B cell (primary cell): Measurements from ENCODE around the gene CMTM6. TPM values are rescaled to one million over a fixed set of nuclear protein-coding genes. Genes with fewer than 3 reads are reported as not detected.

Source experiments
- ATAC-seq: fragments of 200-7000 bp; cut with Tn5 transposase; one replicate; pipeline ENCODE4 v1.10.0; 2021; ENCODE audit warnings: low read depth, mild to moderate bottlenecking, moderate number of reproducible peaks, moderate library complexity
- CTCF ChIA-PET: fragments of 350-600 bp; sonication (Branson Sonifier 250); formaldehyde crosslinking; loops from one replicate; lab custom pipeline; 2021; ENCODE audit warnings: antibody characterized with exemption, inconsistent platforms; lab: Charles Lee
- POLR2A ChIA-PET: fragments of 350-600 bp; sonication (Branson Sonifier 250); formaldehyde crosslinking; loops from one replicate; lab custom pipeline; 2021; ENCODE audit warnings: antibody characterized with exemption; lab: Charles Lee
- DNase-seq: peaks from one replicate; pipeline ENCODE4 v3.0.0; 2013
- H2AFZ ChIP-seq: 2 replicates; pipeline ENCODE4 v1.6.1; 2012; ENCODE audit warnings: mild to moderate bottlenecking, low read depth, low read length; ENCODE audit not compliant: insufficient read depth, poor library complexity, severe bottlenecking
- H3K27ac ChIP-seq, 2 donors: 1 replicate in 1 of 2; 2 replicates in 1 of 2; pipeline ENCODE4 v1.5.1; 2012 to 2013; ENCODE audit warnings: low read length in 2 of 2, mild to moderate bottlenecking in 2 of 2, moderate library complexity in 1 of 2
- H3K27me3 ChIP-seq, 4 experiments: fragments of 200-600 bp in 1 of 4; sonication (generic) in 1 of 4; replicated peaks in 1 of 4; 1 replicate in 2 of 4; 2 replicates in 2 of 4; pipeline versions ENCODE4 v1.6.1 to v1.7.0; 2013 to 2016; ENCODE audit warnings: low read length in 3 of 4, mild to moderate bottlenecking in 2 of 4, mixed read lengths in 1 of 4, moderate library complexity in 1 of 4; ENCODE audit not compliant: insufficient read depth in 4 of 4, control insufficient read depth in 3 of 4; ENCODE audit errors: control extremely low read depth in 1 of 4
- H3K36me3 ChIP-seq, 2 experiments: replicated peaks in 1 of 2; 1 replicate in 1 of 2; 2 replicates in 1 of 2; pipeline versions ENCODE4 v1.6.1 to v1.7.1; 2013; ENCODE audit warnings: low read length in 1 of 2; ENCODE audit not compliant: insufficient read depth in 2 of 2, control insufficient read depth in 1 of 2; ENCODE audit errors: control extremely low read depth in 1 of 2, extremely low read depth in 1 of 2
- H3K4me1 ChIP-seq, 2 donors: fragments of 200-600 bp in 1 of 2; sonication (generic) in 1 of 2; 1 replicate in 1 of 2; 2 replicates in 1 of 2; pipeline versions ENCODE4 v1.5.1 to v1.6.1; 2013 to 2017; ENCODE audit warnings: low read length in 2 of 2; ENCODE audit not compliant: control insufficient read depth in 2 of 2, insufficient read depth in 2 of 2
- H3K4me2 ChIP-seq: replicated peaks from 2 replicates; pipeline ENCODE3; 2012; ENCODE audit warnings: mild to moderate bottlenecking, low read depth, low read length; ENCODE audit not compliant: poor library complexity, severe bottlenecking
- H3K4me3 ChIP-seq, 5 experiments: fragments of 200-600 bp in 1 of 5; sonication (generic) in 1 of 5; 1 replicate in 3 of 5; 2 replicates in 2 of 5; pipeline versions ENCODE4 v1.5.1 to v1.7.0; 2011 to 2016; ENCODE audit warnings: low read length in 4 of 5, mild to moderate bottlenecking in 4 of 5, low read depth in 2 of 5, control low read depth in 1 of 5, moderate library complexity in 1 of 5; ENCODE audit not compliant: insufficient read depth in 1 of 5; ENCODE audit errors: control extremely low read depth in 1 of 5, extremely low read depth in 1 of 5
- H3K79me2 ChIP-seq: fragments of 200-600 bp; sonication (generic); one replicate; pipeline ENCODE4 v1.6.0; 2016; ENCODE audit warnings: low read length; ENCODE audit not compliant: control insufficient read depth, insufficient read depth
- H3K9ac ChIP-seq: fragments of 200-600 bp; sonication (generic); 2 replicates; pipeline ENCODE4 v1.6.1; 2017; ENCODE audit warnings: mild to moderate bottlenecking, low read length, moderate library complexity
- H3K9me3 ChIP-seq, 3 donors: one replicate each; pipeline versions ENCODE4 v1.6.1 to v1.7.1; 2013; ENCODE audit warnings: low read length in 2 of 3; ENCODE audit not compliant: control insufficient read depth in 2 of 3, insufficient read depth in 1 of 3; ENCODE audit errors: control extremely low read depth in 1 of 3
- H4K20me1 ChIP-seq: 2 replicates; pipeline ENCODE4 v1.6.0; 2012; ENCODE audit warnings: mild to moderate bottlenecking, low read length; ENCODE audit not compliant: insufficient read depth, control insufficient read depth, poor library complexity, severe bottlenecking
- H3K27ac Mint-ChIP-seq: one replicate; pipeline ENCODE4 v1.8.0; 2021; ENCODE audit warnings: mixed read lengths
- H3K27me3 Mint-ChIP-seq: one replicate; pipeline ENCODE4 v1.8.0; 2021; ENCODE audit warnings: mixed read lengths
- H3K4me1 Mint-ChIP-seq: one replicate; pipeline ENCODE4 v1.8.0; 2021; ENCODE audit warnings: mixed read lengths
- H3K4me3 Mint-ChIP-seq: one replicate; pipeline ENCODE4 v1.8.0; 2021; ENCODE audit warnings: mixed read lengths
- H3K9me3 Mint-ChIP-seq: one replicate; pipeline ENCODE4 v1.8.0; 2022; ENCODE audit warnings: mixed read lengths; ENCODE audit not compliant: insufficient read depth
- CTCF ChIP-seq: fragments of 200-600 bp; IDR thresholded peaks from one replicate; pipeline ENCODE4 v1.8.0; 2022; ENCODE audit warnings: antibody characterized with exemption, mild to moderate bottlenecking
- EZH2 ChIP-seq: IDR thresholded peaks from 2 replicates; pipeline ENCODE4 v1.6.1; 2012; ENCODE audit warnings: borderline replicate concordance, low read depth, mild to moderate bottlenecking, moderate library complexity, low read length; ENCODE audit not compliant: insufficient read depth, poor library complexity, severe bottlenecking
- WGBS: methylation state at CpG from one replicate; pipeline ENCODE4 v1.1.5; 2013; ENCODE audit warnings: missing lambda C conversion rate; ENCODE audit not compliant: insufficient coverage; 5-methylcytosine and 5-hydroxymethylcytosine counted together
- intact Hi-C: fragments of 100-400 bp; cut with micrococcal nuclease; formaldehyde crosslinking; loops from one replicate; pipeline ENCODE4 v1.10.0; 2022
- polyA plus RNA-seq: library from polyadenylated mRNA; depleted of rRNA; stranded (reverse); fragments of >200 nt; gene quantifications from 2 replicates; pipeline ENCODE4 v1.2.3, GENCODE V29; 2012
- total RNA-seq, 2 donors: library from RNA; stranded (reverse); fragments of 120-200 nt in 1 of 2; gene quantifications; 1 replicate in 1 of 2; 2 replicates in 1 of 2; pipeline versions ENCODE4 v1.2.3 to v1.2.4, GENCODE V29; 2013 to 2022

The CMTM6 gene
- total and polyA plus RNA-seq, 2 donors (not counting 1 experiment from before 2014, with no cell fraction given), result 19.2 to 66.3 TPM

- Histone ChIP-seq H3K79me2 (peaks cover 38% of the 10 kb centered on the region), H2AFZ (peak overlapping the region; percentile 37), H3K4me2 (peak overlapping the region; percentile 76), H3K9ac (peak overlapping the region; percentile 37), H3K27me3 (no peaks in the 10 kb centered on the region), H3K4me1 (peaks cover 55 to 69% of the 10 kb centered on the region in 2 donors), H3K9me3 (no peaks in the 10 kb centered on the region), H4K20me1 (no peaks in the 10 kb centered on the region), H3K27ac (peak overlapping the region; percentile 85 to 94), H3K36me3 (peaks cover 0 to 2% of the 10 kb centered on the region in 2 experiments), H3K4me3 (peak overlapping the region in 3 of 5 experiments; percentile 29 to 39 (median 32))
- peak overlapping the region; percentile 82 for H3K4me3 Mint-ChIP-seq
- intact Hi-C loops, result loop anchor here (1.0 kb wide), 1 partner anchor 21 kb away; no protein-coding TSS in a partner anchor
- TF ChIP-seq EZH2 (no peak), CTCF (no peak)
- ATAC-seq (peak; percentile 73), DNase-seq (peak; percentile 94)
- ChIA-PET POLR2A (interaction anchor here (0.6 to 1.6 kb wide), 2 partner anchors 10 to 45 kb away, joined by 3 read pairs; no protein-coding TSS in a partner anchor), CTCF (interaction anchor here (0.7 to 5.2 kb wide), 8 partner anchors 21 to 84 kb away, joined by 3 to 33 read pairs (median 4); no protein-coding TSS in a partner anchor)
- no peaks in the 10 kb centered on the region for H3K27me3 Mint-ChIP-seq
- H3K9me3 Mint-ChIP-seq, result no peaks in the 10 kb centered on the region
- H3K4me1 Mint-ChIP-seq, result peaks cover 48% of the 10 kb centered on the region
- 3% methylated on average over 13 of the region's 15 CpGs for WGBS
- peak overlapping the region; percentile 95 for H3K27ac Mint-ChIP-seq
These were observed 42.5 kb downstream of the CMTM6 start for GRCh38 chr3:32460031-32460749.

- Histone ChIP-seq H2AFZ (no peak overlapping the region), H3K9me3 (no peaks in the 10 kb centered on the region), H3K36me3 (peaks cover 0 to 9% of the 10 kb centered on the region in 2 experiments), H3K9ac (peak overlapping the region; percentile 37), H3K79me2 (peaks cover 46% of the 10 kb centered on the region), H3K27ac (peak overlapping the region; percentile 85 to 94), H3K4me3 (no peak overlapping the region), H4K20me1 (no peaks in the 10 kb centered on the region), H3K27me3 (no peaks in the 10 kb centered on the region), H3K4me1 (peaks cover 59 to 72% of the 10 kb centered on the region in 2 donors), H3K4me2 (peak overlapping the region; percentile 76)
- TF ChIP-seq CTCF (no peak), EZH2 (no peak)
- POLR2A ChIA-PET, result interaction anchor here (1.6 kb wide), 1 partner anchor 11 kb away, joined by 3 read pairs; no protein-coding TSS in a partner anchor
- peak overlapping the region; percentile 82 for H3K4me3 Mint-ChIP-seq
- WGBS, result no CpG with 5 or more reads among the region's 5 CpGs
- no peaks in the 10 kb centered on the region for H3K27me3 Mint-ChIP-seq
- ATAC-seq (no peak), DNase-seq (peak; percentile 30)
- H3K4me1 Mint-ChIP-seq, result peaks cover 55% of the 10 kb centered on the region
- H3K27ac Mint-ChIP-seq, result peak overlapping the region; percentile 95
- intact Hi-C loops, result loop anchor here (5.0 kb wide), 1 partner anchor 37 kb away; no protein-coding TSS in a partner anchor
- CTCF ChIA-PET, result interaction anchor here (1.0 to 5.6 kb wide), 5 partner anchors 9 to 84 kb away, joined by 3 to 67 read pairs (median 6); no protein-coding TSS in a partner anchor
- H3K9me3 Mint-ChIP-seq, result no peaks in the 10 kb centered on the region
These were observed 43.2 kb downstream of the CMTM6 start for GRCh38 chr3:32459450-32459849.
